NCI-H510A (cell line): ENCODE measurements around the gene DIMT1.

Source experiments
- DNase-seq: peaks from one replicate; lab custom pipeline; 2025; lab: John Stamatoyannopoulos, UW

Gene DIMT1

GRCh38 chr5:62369039-62369438, 34.7 kb downstream of the DIMT1 start:
- no peak for DNase-seq

- DNase-seq = no peak
Observed at GRCh38 chr5:62362701-62363100, 41.0 kb downstream of the DIMT1 start.

- DNase-seq = no peak
Observed at GRCh38 chr5:62354028-62354874, 49.5 kb downstream of the DIMT1 start.

GRCh38 chr5:62348723-62349481, 54.8 kb downstream of the DIMT1 start:
- DNase-seq = no peak

GRCh38 chr5:62347928-62348327, 55.8 kb downstream of the DIMT1 start:
- DNase-seq = no peak

- DNase-seq = no peak
Observed at GRCh38 chr5:62346748-62347147, 57.0 kb downstream of the DIMT1 start.

- DNase-seq = no peak
Observed at GRCh38 chr5:62343428-62343827, 60.3 kb downstream of the DIMT1 start.

- no peak for DNase-seq
Observed at GRCh38 chr5:62342476-62342837, 61.2 kb downstream of the DIMT1 start.

- DNase-seq = no peak
Observed at GRCh38 chr5:62341783-62342475, 61.8 kb downstream of the DIMT1 start.

GRCh38 chr5:62340979-62341378, 62.7 kb downstream of the DIMT1 start:
- DNase-seq = no peak

GRCh38 chr5:62340392-62340791, 63.3 kb downstream of the DIMT1 start:
- DNase-seq = no peak
